RWPE1 (cell line): ENCODE data around the gene AKAP8L.

ENCODE experiments used
- CTCF ChIA-PET: fragments of 350-600 bp; sonication (Branson Sonifier 250); formaldehyde crosslinking; extraction: SDS; loops from one replicate; lab custom pipeline; 2021; lab: Yijun Ruan, JAX
- POLR2A ChIA-PET: fragments of 400-600 bp; formaldehyde crosslinking; extraction: SDS; loops from one replicate; lab custom pipeline; 2020; ENCODE audit warnings: antibody characterized with exemption; ENCODE audit not compliant: low non-redundant PET; lab: Yijun Ruan, JAX
- DNase-seq: peaks from one replicate; pipeline ENCODE4 v3.0.0; 2012; ENCODE audit warnings: low spot score
- H3K27ac ChIP-seq: fragments of 450-650 bp; 2 replicates; pipeline ENCODE4 v1.5.1; 2017
- CTCF ChIP-seq: fragments of 450-650 bp; conservative IDR thresholded peaks from 2 replicates; pipeline ENCODE4 v1.5.1; 2017; ENCODE audit warnings: low read depth, mild to moderate bottlenecking

Gene AKAP8L

GRCh38 chr19:15453906-15454860 is 35.4 kb upstream of the AKAP8L start:
- POLR2A ChIA-PET = no interaction called here
- no peak for TF ChIP-seq CTCF
- no peak for DNase-seq
- CTCF ChIA-PET = interaction anchor here (0.6 to 0.7 kb wide), 3 partner anchors 22 to 83 kb away, joined by 3 read pairs; no protein-coding TSS in a partner anchor
- no peak overlapping the region for H3K27ac ChIP-seq

- POLR2A ChIA-PET = no interaction called here
- DNase-seq = no peak
- peak overlapping the region; percentile 71 for H3K27ac ChIP-seq
- CTCF ChIA-PET = interaction anchor here (0.5 kb wide), 1 partner anchor 14 kb away, joined by 3 read pairs; no protein-coding TSS in a partner anchor
- TF ChIP-seq CTCF = peak; percentile 51; the same call in 1 of the 2 replicates
Measured at GRCh38 chr19:15453091-15453578, 34.3 kb upstream of the AKAP8L start.

GRCh38 chr19:15452111-15453047 is 33.6 kb upstream of the AKAP8L start:
- ChIA-PET CTCF (interaction anchor here (0.5 kb wide), 2 partner anchors 15 to 103 kb away, joined by 3 to 8 read pairs; no protein-coding TSS in a partner anchor), POLR2A (no interaction called here)
- peak; percentile 96 for DNase-seq
- H3K27ac ChIP-seq = peak overlapping the region; percentile 71
- no peak for TF ChIP-seq CTCF

GRCh38 chr19:15450528-15450890 is 31.7 kb upstream of the AKAP8L start:
- no peak for DNase-seq
- ChIA-PET CTCF (interaction anchor here (0.8 kb wide), 1 partner anchor 81 kb away, joined by 3 read pairs; no protein-coding TSS in a partner anchor), POLR2A (interaction anchor here (0.6 kb wide), 1 partner anchor 15 kb away, joined by 3 read pairs; no protein-coding TSS in a partner anchor)
- H3K27ac ChIP-seq = peak overlapping the region; percentile 73
- no peak for TF ChIP-seq CTCF

DNA sequence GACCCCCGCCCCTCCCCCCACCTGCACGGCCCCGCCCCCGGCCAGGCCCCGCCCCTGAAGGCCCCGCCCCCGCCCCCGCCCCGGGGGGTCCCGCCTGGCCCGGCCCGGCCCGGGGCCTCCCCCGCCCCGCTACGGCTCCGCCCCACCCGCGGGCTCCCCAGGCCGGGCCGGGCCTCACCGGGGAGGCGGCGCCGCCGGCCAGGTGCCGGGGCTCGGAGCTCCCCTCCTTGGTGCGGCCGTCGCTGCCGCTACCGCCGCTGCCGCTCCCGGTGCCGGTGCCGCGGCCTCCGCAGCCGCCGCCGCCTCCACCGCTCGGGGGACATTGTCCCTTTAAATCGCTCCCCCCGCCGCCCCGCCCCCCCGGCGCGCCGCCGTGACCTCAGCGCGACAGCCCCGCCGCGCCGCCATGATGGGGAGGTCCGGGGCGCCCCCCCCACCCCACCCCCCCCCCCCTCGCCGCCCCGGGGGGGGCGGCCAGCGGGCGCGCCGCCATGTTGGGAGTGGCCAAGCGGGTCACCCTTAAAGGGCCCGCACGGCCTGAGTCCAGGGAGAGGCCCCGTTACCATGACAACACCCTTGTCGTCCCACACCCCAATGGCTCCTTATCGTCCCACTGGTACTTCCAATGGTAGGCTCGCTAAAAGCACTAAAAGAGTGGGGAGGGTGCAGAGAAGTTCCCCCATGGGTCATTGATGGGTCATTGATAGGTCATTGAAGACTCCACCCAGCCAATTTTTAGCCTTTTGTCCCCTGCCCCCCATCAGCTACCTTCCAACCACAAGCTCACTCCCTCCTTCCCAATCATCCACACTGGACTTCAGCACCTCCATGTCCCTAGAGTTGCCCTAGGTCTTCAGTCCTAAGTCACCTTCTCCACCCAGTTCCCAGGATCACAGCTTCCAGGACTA is 31.1 kb upstream of the AKAP8L start, which contains the start of gene WIZ:
TSS of gene WIZ (minus strand) at position 337 of the 908 bp plus-strand sequence. CDS start 1,649 bp downstream, outside the sequence.
- POLR2A ChIA-PET = no interaction called here
- CTCF ChIA-PET = interaction anchor here (0.8 kb wide), 1 partner anchor 81 kb away, joined by 3 read pairs; no protein-coding TSS in a partner anchor
- peak; percentile 95 for DNase-seq
- no peak for TF ChIP-seq CTCF
- peak within 1 kb of the TSS; percentile 73 for H3K27ac ChIP-seq
